Activated T-helper 9 cell treated with anti-CD3 and anti-CD28 coated beads, Interleukin-2, amount 50 U/mL, for 16 hours (primary cell): ENCODE measurements around the gene SAA4.
"Not testable (repeated sequence)": the region's sequence is repeated elsewhere in the genome, so short reads cannot be mapped to it uniquely, and the experiment has no call there.

Source experiments
- DNase-seq: peaks from one replicate; pipeline ENCODE4 v3.0.0-alpha.2; 2020; ENCODE audit warnings: low read depth

The SAA4 gene, protein sequence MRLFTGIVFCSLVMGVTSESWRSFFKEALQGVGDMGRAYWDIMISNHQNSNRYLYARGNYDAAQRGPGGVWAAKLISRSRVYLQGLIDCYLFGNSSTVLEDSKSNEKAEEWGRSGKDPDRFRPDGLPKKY

DNA sequence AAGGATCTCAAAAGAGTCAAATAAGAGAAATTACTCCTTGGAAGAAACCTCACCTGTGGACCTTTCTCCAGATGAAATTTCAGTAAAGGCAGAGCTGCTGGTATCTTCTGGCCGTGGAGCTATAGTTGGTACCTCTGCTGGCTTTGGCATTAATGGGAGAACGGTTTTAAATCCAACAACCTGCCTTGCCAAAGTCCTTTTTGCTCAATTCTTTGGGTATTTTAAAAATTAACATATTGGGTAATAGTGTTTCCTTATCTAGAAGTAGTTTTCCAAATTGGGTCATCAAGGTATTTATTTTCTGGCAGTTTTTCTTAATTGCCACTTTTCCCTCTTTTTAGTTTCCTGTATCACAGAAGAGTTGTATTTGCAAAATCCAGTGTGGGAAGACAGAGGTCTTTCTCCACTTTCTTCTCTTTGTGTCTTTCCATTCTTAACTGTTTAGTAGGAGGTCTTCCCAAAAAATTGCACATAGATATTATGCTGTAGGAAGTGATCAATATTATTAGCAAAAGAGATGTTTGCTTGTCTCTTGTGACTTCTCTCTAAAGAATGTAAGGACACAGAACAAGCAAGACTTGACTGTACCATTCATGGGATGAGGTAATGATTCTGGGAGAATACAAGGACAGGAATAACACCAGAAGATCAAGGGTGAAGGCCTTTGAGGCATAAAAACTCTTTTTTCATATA lies at the start of gene SAA4:
SAA4 (minus strand) TSS at position 139 of the 693 bp plus-strand sequence. CDS start 876 bp downstream, outside the sequence.
- no peak for DNase-seq

DNA sequence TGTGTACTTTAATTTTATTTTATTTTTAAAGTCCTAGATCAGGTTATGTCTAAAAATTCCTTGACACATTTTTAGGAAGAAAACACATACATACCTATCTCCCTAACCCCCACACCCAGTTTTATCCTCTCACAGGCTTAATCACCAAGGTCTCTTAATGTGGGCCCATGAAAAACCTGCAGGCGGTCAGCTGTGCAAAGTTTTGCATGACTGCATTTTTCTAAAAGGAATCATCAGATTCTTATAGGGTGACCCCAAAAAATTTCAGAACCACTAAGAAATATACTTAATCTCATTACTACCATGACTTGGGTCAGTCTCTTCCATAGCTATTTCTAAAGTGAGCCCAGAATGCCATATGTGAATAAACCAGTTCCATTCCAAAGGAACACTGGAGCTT lies 49.2 kb upstream of the SAA4 start:
- DNase-seq: no peak

DNA sequence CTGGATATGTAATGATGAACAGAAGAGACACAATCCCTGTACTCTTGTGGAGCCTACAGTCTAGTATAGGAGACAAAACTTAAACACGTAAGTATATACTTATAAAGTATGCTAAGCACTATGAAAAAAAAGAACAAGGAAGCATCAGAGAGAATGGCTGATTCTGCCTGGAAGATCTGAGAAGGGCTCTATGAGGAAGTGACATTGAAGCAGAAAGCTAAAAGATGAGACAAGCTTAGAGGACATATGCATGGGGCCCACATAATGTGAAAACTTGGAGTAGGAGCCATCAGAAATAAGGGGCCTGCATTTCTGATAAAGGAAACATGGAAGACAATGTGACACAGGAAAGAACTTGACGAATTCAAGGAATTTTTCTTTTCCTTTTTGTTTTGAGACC lies 46.0 kb upstream of the SAA4 start:
- DNase-seq: no peak

- DNase-seq: no peak
Observed at GRCh38 chr11:18280438-18281045, 43.9 kb upstream of the SAA4 start.

GRCh38 chr11:18277565-18278271 lies 41.1 kb upstream of the SAA4 start:
- DNase-seq: no peak

DNA sequence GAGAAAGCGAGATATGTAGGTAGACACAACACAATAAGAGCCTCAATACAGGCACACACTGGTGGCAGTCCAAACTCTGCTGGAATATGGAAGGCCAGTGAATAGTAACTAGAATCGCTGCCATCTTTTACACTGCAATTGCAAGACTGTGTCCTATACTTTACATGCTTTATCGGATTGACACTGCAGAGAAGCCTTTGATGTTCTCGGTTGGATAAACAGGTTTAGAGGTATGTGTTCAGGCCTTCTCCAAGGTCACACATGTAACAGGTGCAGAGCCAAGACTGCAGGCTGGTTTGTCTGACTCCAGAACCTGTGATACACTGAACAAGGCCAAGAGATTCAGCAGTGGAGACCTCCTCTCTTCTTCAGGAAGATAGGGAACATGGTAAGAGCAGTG lies 34.6 kb upstream of the SAA4 start:
- DNase-seq: no peak

DNA sequence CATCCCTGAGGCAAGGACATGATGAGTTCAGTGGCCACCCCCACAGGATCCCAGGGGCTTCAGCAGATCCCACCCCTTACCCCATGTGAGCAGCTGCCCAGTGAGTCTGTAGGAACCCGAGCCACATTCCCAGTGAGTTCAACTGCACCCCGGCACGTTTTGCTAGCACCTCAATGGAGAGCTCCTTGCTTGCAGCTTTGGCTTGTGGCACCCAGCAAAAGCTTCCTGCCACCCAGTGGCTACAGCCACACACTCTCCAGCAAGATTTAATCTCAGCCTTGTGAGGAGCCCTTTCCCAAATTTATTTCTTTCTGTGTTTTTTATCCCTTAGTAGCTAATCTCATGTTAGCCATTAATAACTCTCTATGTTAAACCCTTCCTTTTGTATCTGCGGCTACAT lies 33.5 kb upstream of the SAA4 start:
- DNase-seq: no peak

DNA sequence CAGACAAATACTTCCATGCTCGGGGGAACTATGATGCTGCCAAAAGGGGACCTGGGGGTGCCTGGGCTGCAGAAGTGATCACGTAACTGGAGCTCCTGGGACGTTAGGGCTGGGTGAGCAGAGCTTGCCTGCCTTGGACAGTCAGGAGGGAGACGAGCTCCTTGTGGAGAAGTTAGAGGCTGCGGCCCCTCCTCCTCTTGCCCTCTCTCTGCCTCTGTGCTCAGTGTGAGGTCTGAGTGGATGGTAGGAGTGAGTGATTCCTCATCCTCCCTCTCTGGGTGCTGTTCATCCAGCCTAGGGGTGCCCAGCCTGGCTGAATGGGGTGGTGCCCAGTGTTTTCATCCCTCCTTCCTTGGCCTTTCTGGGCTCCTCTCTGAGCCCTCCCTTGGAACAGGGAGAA lies 32.6 kb upstream of the SAA4 start:
- DNase-seq: not testable (repeated sequence)

DNA sequence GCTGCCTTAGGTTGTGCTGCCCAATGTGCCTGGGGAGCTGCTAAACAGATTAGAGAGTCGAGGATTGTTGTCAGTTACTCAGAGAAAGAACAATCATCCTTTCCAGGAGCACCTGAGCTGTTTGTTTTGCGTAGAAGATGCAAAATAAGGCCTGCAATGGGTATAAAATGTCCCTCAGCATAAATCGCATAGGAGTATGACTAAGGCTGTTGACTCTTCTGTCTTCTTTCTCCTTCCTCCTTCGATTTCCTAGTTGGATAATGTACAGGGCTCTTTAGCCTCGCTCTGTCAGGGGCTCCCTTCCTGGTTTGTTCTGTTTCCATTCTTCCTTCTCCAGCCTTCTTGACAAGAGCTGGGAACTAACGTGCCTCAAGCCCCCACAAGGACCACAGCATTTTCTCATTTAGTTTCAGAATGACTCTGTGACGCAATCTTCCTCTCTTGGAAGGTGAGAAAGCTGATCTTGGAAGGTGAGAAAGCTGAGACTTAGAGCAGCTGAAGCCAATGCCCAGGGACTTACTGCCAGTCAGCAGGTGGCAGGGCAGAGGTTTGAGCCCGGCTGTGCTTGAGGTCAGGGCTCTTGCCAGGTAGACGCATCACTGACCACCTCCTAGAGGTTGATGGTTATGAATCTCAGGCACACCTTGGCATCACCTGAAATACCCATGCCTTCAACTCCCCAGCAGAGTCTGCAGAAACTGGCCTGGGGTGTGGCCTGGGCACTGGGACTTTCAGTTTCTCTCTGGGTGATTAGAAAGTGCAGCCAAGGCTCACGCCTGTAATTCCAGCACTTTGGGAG lies 30.9 kb upstream of the SAA4 start:
- DNase-seq: not testable (repeated sequence)

DNA sequence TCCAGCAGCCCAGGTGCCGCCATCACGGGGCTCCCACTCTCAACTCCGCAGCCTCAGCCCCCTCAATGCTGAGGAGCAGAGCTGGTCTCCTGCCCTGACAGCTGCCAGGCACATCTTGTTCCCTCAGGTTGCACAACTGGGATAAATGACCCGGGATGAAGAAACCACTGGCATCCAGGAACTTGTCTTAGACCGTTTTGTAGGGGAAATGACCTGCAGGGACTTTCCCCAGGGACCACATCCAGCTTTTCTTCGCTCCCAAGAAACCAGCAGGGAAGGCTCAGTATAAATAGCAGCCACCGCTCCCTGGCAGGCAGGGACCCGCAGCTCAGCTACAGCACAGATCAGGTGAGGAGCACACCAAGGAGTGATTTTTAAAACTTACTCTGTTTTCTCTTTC lies 29.3 kb upstream of the SAA4 start, which contains the start of gene SAA1:
SAA1 (plus strand) TSS at position 316 of the 400 bp plus-strand sequence. CDS start 624 bp downstream, outside the sequence.
- no peak for DNase-seq

DNA sequence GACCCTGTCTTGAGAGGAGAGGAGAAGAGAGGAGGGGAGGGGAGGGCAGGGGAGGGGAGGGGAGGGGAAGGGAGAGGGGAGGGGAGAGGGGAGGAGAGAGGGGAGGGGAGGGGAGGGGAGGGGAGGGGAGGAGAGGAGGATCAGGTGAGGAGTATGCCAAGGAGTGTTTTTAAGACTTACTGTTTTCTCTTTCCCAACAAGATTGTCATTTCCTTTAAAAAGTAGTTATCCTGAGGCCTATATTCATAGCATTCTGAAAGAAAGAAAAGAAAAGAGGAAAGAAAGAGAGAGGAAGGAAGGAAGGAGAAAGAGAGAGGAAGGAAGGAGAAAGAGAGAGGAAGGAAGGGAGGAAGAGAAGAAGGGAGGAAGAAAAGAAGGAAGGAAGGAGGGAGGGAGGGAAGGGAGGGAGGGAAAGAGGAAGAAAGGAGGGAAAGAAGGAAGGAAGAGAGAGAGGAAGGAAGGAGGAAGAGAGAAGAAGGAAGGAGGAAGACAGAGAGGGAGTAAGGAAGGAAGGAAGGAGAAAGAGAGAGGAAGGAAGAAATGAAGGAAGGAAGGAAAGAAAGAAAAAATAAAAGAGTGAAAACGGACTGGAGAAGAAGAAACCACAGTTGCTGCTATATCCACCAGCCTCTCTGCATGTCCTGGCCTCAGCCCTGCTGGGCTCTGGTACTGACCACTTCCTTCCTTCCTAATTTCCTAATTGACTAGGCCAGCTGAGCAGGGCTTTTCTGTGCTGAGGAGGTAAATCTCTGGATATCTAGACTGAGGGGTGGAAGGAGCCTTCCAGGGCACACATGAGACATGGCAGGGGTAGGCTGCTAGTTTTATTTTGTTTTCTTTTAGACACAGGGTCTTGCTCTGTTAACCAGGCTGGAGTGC lies 28.3 kb upstream of the SAA4 start:
- no peak for DNase-seq

DNA sequence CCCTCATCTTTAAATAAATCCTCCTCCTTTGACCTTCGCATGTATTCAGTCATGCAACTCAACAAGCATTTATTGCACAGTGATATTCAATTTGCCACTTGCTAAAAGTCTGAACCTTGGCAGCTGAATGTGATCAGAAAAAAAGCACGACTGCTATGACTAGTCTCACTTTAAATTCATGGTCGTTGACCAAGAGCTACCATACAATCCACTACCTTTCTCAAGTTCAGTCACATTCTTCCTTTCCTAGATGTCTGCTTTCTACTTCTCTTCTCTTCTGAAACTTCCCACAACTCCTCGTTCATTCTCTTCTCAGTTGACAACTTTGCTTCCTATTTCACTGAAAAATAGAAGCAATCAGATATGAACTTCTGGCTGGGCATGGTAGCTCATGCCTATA lies 27.4 kb upstream of the SAA4 start:
- no peak for DNase-seq

- DNase-seq: not testable (repeated sequence)
Observed at GRCh38 chr11:18262681-18263350, 26.2 kb upstream of the SAA4 start.

- DNase-seq: no peak
Observed at GRCh38 chr11:18261721-18262120, 25.1 kb upstream of the SAA4 start.

DNA sequence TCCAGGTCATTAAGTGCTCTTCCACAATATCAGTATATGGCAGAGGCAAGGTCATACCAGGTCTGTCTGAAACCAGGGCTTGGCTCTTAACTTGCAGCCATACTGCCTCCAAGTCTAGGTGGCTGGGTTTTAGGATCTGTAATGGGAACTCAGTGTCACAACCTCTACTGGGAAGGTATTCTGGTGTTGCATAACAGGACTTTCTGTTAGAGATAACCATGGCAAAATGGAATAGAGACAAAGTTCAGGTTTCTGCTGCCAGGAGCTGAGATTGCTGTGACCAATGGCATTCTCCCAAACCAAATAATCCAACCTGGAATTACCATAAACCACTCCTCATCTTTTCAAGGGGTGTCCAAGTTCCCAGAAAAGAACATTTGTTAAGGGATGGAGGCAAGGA lies 22.7 kb upstream of the SAA4 start:
- DNase-seq: no peak

- DNase-seq: no peak
Observed at GRCh38 chr11:18254781-18255361, 18.3 kb upstream of the SAA4 start.

DNA sequence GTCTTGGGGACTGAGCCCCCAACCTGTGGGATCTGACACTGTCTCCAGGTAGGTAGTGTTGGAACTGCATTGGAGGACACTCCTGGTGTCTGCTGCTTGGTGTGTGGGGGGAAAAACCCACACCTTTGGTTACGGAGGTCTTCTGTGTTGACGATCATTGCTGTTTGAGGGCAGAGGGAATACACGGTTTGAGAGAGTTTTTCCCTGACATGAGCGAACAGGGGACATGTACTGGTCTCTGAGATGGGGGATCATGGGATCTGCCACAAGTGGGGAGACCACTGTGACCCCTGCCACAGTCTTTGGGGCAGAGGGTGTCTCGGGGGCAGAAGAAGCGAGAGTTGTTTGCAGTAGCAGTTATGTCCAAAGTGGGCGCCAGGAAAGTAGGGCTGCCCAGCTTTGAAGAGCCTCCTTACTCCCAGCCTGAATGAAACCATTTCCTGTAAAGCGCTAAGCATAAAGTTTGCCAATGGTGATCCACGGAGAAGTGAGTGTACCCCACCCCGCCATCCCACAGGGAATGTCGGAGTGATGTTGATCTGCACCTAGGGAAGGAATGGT lies 17.3 kb upstream of the SAA4 start:
- DNase-seq: no peak

- no peak for DNase-seq
Observed at GRCh38 chr11:18253233-18253632, 16.6 kb upstream of the SAA4 start.

DNA sequence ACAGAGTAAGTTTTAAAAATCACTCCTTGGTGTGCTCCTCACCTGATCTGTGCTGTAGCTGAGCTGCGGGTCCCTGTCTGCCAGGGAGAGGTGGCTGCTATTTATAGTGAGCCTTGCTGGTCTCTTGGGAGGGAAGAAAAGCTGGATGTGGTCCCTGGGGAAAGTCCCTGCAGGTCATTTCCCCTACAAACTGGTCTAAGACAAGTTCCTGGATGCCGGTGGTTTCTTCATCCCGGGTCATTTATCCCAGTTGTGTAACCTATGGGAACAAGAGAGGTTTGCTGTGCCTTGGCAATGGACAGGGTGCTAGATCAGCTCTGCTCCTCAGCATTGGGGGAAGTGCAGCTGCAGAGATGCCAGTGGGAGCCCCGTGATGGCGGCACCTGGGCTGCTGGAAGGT lies 12.0 kb upstream of the SAA4 start, which contains the start of gene SAA2:
SAA2 (minus strand) TSS at position 108 of the 400 bp plus-strand sequence. CDS start 657 bp downstream, outside the sequence.
- no peak for DNase-seq

DNA sequence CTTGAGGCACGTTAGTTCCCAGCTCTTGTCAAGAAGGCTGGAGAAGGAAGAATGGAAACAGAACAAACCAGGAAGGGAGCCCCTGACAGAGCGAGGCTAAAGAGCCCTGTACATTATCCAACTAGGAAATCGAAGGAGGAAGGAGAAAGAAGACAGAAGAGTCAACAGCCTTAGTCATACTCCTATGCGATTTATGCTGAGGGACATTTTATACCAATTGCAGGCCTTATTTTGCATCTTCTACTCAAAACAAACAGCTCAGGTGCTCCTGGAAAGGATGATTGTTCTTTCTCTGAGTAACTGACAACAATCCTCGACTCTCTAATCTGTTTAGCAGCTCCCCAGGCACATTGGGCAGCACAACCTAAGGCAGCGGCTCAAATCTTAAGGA lies 10.6 kb upstream of the SAA4 start:
- not testable (repeated sequence) for DNase-seq
